ENCODE measurements around the gene MASP2. TPM values are rescaled to one million over a fixed set of nuclear protein-coding genes. Genes with fewer than 3 reads are reported as not detected.
"Not testable (repeated sequence)": the region's sequence is repeated elsewhere in the genome, so short reads cannot be mapped to it uniquely, and the experiment has no call there.

Gene MASP2
- under 1 TPM in 2 of 3 donors, not detected in 1; 0.02 to 0.04 TPM for polyA plus RNA-seq

- no peak within 1 kb of the TSS for H3K27ac ChIP-seq (ENCODE audit: low read depth, low read length)
- WGBS, 3 donors, result 93 to 94% (median 94%) methylated on average over 23 to 28 of the region's 28 CpGs
These were observed at the start of gene MASP2 for GRCh38 chr1:11046625-11047365. Gene MASP2, minus strand, starts transcription at chr1:11047239. Its CDS starts 32 bp downstream, at chr1:11047207.

GRCh38 chr1:11083784-11084183, 36.7 kb upstream of the MASP2 start:
- 88 to 100% (median 95%) methylated on average over 2 of the region's 3 CpGs for WGBS, 3 donors

GRCh38 chr1:11080931-11081330, 33.9 kb upstream of the MASP2 start:
- WGBS, 3 donors, result 85 to 89% (median 86%) methylated on average over 12 of the region's 12 CpGs
- no peak overlapping the region for H3K27ac ChIP-seq (ENCODE audit: low read depth, low read length)

More at GRCh38 chr1:11083784-11084183, 36.7 kb upstream of the MASP2 start:
- H3K27ac ChIP-seq (ENCODE audit: low read depth, low read length), result not testable (repeated sequence)

- H3K27ac ChIP-seq (ENCODE audit: low read depth, low read length), result no peak overlapping the region
- WGBS, 3 donors, result 91 to 98% (median 92%) methylated on average over 2 of the region's 2 CpGs
These were observed 31.6 kb upstream of the MASP2 start for GRCh38 chr1:11078631-11079030.

GRCh38 chr1:11073398-11073797, 26.4 kb upstream of the MASP2 start:
- 90 to 94% (median 90%) methylated on average over 7 of the region's 7 CpGs for WGBS, 3 donors

GRCh38 chr1:11072216-11072917, 25.3 kb upstream of the MASP2 start:
- H3K27ac ChIP-seq (ENCODE audit: low read depth, low read length), result no peak overlapping the region
- 46 to 71% (median 70%) methylated on average over 13 of the region's 13 CpGs for WGBS, 3 donors

More at GRCh38 chr1:11073398-11073797, 26.4 kb upstream of the MASP2 start:
- H3K27ac ChIP-seq (ENCODE audit: low read depth, low read length), result not testable (repeated sequence)

- 41 to 85% (median 80%) methylated on average over 15 of the region's 15 CpGs for WGBS, 3 donors
- no peak overlapping the region for H3K27ac ChIP-seq (ENCODE audit: low read depth, low read length)
These were observed 24.6 kb upstream of the MASP2 start for GRCh38 chr1:11071463-11072215.

GRCh38 chr1:11070876-11071275, 23.8 kb upstream of the MASP2 start:
- no peak overlapping the region for H3K27ac ChIP-seq (ENCODE audit: low read depth, low read length)
- 75 to 92% (median 91%) methylated on average over 10 to 11 of the region's 11 CpGs for WGBS, 3 donors

- WGBS, 3 donors, result 91 to 97% (median 94%) methylated on average over 17 of the region's 17 CpGs
- no peak overlapping the region for H3K27ac ChIP-seq (ENCODE audit: low read depth, low read length)
These were observed 21.8 kb upstream of the MASP2 start for GRCh38 chr1:11068600-11069473.

GRCh38 chr1:11067716-11068599, 20.9 kb upstream of the MASP2 start:
- no peak overlapping the region for H3K27ac ChIP-seq (ENCODE audit: low read depth, low read length)
- 90 to 92% (median 90%) methylated on average over 18 of the region's 18 CpGs for WGBS, 3 donors

GRCh38 chr1:11065796-11066195, 18.8 kb upstream of the MASP2 start:
- 93 to 97% (median 94%) methylated on average over 1 of the region's 1 CpG for WGBS, 3 donors
- H3K27ac ChIP-seq (ENCODE audit: low read depth, low read length), result no peak overlapping the region

GRCh38 chr1:11064942-11065341, 17.9 kb upstream of the MASP2 start:
- H3K27ac ChIP-seq (ENCODE audit: low read depth, low read length), result no peak overlapping the region
- WGBS, 3 donors, result 96 to 99% (median 99%) methylated on average over 3 of the region's 3 CpGs

GRCh38 chr1:11063937-11064537, 17.0 kb upstream of the MASP2 start:
- WGBS, 3 donors, result 87 to 90% (median 89%) methylated on average over 18 of the region's 18 CpGs
- not testable (repeated sequence) for H3K27ac ChIP-seq (ENCODE audit: low read depth, low read length)

- 61 to 77% (median 71%) methylated on average over 3 of the region's 3 CpGs for WGBS, 3 donors
- no peak overlapping the region for H3K27ac ChIP-seq (ENCODE audit: low read depth, low read length)
These were observed 15.9 kb upstream of the MASP2 start for GRCh38 chr1:11062965-11063401.

GRCh38 chr1:11061652-11062365, 14.8 kb upstream of the MASP2 start:
- no peak overlapping the region for H3K27ac ChIP-seq (ENCODE audit: low read depth, low read length)
- WGBS, 3 donors, result 66 to 77% (median 72%) methylated on average over 5 of the region's 5 CpGs

All from adipose tissue (tissue), 3 donors.